EH (cell line): ENCODE data around the gene F12.

Experiments
- DNase-seq: peaks from one replicate; pipeline ENCODE4 v3.0.0-alpha.2; 2015; ENCODE audit warnings: low read depth

F12 gene

GRCh38 chr5:177354711-177355110 lies 54.7 kb downstream of the F12 start:
- no peak for DNase-seq

- DNase-seq = no peak
These were observed 55.1 kb downstream of the F12 start for GRCh38 chr5:177354256-177354655.

GRCh38 chr5:177353093-177353492 lies 56.3 kb downstream of the F12 start:
- no peak for DNase-seq
